Measurements from ENCODE around the gene CASZ1.

The CASZ1 gene

GRCh38 chr1:10796029-10796944 lies at the start of gene CASZ1:
TSS of gene CASZ1 (minus strand) at chr1:10796646. CDS start at chr1:10693889, 102,757 bp downstream.
- no peak for DNase-seq

GRCh38 chr1:10843697-10844096 lies 47.3 kb upstream of the CASZ1 start:
- DNase-seq: no peak

DNA sequence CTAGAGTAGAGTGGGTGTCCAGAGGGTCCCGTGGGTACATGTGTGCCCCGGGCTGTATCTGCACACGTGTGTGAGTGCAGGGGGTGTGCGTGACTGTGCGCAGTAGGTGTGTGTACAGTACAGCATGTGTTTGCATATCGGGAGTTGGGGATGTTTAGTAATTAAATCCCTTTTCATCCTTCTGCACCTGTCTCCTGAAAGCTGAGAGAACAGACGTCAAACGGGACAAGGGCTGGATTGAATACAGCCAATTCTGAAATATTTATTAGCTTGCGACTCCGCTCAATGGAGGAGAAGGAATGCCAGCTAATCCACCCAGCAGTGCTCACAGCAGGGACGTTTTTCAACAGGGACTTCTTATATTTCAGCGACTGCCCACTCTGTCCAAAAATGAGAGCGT lies 44.7 kb upstream of the CASZ1 start:
- DNase-seq: no peak

DNA sequence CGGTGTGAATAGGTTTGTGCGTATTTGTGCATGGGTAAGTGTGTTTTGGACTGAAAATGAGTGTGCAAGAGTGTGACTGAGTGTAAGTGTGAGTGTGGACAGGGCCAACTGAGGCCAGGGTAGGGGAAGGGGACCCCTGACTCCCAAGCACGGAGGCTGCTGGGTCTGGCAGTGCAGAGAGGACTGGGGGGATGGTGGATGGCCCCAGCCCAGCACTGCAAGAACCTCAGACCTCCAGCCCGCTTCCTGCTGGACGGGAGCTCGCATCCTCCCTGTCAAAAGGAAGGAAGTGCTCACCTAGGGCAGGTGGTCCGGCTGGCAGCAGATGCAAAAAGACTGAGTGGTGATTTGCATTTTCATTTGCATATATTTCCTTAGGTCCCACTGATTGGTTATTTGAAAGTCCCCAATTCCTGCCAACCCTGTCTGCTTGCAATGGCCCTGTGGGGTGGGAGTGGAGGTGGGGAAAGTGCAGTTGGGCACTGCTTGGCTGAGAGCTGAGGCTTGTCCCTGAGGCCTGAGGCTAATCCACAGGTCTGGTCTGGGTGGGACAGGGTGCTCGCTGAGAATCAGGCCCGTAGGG lies 42.8 kb upstream of the CASZ1 start:
- DNase-seq: no peak

- DNase-seq: no peak
These were observed 42.1 kb upstream of the CASZ1 start for GRCh38 chr1:10838541-10838940.

DNA sequence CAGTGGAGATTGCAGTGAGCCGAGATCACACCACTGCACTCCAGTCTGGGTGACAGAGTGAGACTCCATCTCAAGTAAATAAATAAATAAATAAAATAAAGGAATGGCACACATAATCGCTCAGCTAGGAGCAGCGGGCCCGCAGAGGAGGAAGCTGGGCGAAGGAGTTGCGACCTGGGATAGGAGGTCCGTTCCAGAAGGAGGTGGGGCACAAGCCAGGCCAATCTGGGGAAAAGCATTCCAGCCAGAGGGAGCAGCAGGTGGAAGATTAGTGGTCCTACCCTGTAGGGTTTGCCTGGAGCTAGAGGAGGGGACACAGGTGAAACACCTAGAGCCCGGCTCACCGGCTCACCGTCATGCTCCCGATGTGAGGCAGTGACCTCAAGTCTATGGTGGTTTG lies 40.3 kb upstream of the CASZ1 start:
- no peak for DNase-seq

DNA sequence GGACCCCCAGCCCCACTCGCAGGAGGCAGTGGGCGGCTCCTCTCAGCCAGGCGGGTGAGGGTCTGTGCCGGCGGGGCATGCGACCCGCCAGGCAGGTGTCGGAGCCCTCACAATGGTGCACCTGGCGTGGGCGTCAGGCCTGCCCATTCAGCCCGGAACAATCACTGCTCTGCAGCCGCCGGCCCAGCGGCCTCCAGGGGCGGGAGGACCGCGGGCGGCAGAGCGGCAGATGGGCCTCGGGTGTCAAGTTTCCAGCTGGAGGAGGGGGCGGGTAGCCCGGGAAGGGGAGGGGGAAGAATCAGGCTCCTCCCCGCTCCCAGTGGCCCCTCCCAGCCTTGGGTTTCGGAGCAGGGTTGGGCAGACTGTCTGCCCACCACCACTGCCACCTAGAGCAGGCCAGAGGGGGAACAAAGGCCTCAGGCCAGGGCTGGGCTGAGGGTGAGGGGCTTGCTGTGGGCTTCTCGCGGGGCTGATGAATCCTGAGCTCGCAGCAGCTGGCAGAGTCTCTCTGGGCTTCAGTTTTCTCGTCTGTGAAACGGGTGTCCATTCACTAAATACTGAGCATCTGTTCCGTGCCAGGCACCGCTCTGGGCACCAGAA lies 39.5 kb upstream of the CASZ1 start:
- no peak for DNase-seq

- DNase-seq: no peak
These were observed 39.0 kb upstream of the CASZ1 start for GRCh38 chr1:10835421-10835820.

GRCh38 chr1:10834770-10835412 lies 38.4 kb upstream of the CASZ1 start:
- no peak for DNase-seq

DNA sequence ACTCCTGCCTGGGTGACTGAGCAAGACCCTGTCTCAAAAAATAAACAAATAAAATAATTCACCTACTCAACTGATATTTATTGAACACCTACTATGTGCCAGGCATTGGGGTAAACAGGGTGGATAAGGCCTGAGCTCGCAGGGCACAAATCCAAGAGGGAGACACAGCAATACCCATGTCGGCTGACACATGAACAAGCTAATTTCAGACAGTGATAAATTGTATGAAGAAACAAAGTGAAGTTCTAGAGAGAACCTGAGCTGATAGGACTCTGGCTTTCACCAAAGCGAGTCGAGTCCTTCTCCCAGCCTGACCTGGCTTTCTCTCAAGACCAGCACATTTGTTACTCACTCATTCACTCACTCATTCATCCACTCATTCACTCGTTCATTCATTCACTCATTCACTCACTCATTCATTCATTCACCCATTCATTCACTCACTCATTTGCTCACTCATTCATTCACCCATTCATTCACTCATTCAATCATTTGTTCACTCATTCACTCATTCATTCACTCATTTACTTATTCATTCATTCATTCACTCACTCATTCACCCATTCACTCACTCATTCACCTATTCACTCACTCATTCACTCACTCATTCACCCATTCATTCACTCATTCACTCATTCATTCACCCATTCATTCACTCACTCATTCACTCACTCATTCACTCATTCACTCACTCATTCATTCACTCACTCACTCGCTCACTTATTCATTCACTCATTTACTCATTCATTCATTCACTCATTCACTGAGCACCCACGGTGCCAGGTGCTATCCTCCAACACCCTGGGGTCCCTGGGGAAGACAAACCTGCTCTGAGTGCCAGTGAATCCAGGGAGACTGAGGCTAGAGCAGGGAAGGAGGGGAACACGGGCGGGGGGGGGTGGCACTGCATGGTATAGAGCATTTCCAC lies 37.4 kb upstream of the CASZ1 start:
- DNase-seq: no peak

DNA sequence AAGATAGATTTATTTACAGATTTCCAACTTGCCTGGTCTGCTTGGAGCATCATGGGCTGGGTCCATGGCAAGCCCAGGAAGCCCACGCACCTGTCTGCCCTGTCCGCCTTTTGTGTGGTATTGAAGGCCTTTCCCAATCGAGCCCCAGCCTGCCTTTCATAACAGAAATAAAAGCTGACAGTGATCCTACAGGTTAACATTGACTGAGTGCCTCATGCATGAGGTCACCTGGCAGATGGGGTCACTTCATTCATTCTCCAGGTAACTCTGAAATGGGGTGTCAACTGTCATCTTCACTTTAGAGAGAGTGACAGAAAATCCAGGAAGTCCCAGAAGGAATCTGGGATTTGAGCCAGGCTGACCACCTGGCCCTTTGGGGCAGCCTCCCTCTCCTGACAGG lies 36.3 kb upstream of the CASZ1 start:
- DNase-seq: no peak

DNA sequence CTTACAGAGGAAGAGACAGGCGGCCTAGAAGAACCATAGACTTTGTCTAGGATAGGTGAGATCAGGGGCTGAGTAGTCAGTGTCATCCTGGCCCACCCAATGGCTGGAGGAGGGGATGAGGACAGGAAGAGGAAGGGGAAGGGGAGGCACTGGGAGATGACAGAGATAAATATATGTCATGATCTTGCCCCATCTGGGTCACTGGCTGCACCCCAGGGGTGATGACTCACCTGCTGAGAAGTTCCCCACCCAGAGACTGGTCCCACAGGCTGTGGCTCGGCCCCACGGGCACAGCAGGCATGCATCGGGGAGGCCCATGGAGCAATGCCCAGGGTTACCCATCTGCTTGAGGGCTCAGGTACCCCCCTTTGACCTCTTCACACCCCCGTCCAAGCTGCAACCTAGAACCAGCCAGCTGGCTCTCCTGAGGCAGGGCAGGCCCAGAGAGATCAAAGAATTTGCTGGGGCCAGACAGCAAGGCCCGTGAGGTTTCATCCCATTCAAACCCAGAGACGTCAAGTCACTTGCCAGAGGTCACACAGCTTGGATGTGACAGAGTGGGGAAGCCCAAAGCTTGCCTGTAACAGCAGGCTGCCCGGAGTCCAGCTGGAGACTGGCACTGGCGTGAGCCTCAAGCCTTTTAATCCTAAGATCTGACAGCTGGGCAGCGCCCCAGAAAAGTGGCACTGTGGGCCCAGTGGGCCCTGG lies 34.7 kb upstream of the CASZ1 start:
- no peak for DNase-seq

DNA sequence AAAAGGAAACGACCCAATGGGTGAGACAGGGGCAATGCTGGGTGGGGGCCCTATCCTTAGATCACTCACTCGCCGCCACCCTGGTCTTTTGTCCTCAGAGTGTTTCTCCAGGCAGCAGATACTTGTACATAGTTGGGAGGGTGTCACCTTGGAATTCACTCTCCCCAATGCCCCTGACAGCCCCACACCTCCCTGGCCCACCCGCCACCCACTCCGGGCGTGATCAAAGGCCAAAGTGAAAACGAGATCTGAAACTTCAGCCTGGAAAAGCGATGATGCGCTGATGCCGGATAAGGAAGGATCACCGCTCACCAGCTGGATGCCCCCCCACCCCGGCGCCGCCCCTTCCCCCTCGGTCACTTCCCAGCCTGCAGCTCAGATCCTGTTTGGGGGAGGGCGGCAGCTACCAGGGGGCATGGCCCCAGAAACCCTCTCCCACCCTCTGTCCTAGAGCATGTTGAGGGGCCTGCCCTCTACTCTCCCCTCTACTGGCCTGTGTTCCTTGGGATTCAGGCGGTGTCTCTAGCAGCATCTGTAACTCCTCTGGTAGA lies 33.6 kb upstream of the CASZ1 start:
- DNase-seq: no peak

- no peak for DNase-seq
These were observed 32.8 kb upstream of the CASZ1 start for GRCh38 chr1:10829067-10829818.

DNA sequence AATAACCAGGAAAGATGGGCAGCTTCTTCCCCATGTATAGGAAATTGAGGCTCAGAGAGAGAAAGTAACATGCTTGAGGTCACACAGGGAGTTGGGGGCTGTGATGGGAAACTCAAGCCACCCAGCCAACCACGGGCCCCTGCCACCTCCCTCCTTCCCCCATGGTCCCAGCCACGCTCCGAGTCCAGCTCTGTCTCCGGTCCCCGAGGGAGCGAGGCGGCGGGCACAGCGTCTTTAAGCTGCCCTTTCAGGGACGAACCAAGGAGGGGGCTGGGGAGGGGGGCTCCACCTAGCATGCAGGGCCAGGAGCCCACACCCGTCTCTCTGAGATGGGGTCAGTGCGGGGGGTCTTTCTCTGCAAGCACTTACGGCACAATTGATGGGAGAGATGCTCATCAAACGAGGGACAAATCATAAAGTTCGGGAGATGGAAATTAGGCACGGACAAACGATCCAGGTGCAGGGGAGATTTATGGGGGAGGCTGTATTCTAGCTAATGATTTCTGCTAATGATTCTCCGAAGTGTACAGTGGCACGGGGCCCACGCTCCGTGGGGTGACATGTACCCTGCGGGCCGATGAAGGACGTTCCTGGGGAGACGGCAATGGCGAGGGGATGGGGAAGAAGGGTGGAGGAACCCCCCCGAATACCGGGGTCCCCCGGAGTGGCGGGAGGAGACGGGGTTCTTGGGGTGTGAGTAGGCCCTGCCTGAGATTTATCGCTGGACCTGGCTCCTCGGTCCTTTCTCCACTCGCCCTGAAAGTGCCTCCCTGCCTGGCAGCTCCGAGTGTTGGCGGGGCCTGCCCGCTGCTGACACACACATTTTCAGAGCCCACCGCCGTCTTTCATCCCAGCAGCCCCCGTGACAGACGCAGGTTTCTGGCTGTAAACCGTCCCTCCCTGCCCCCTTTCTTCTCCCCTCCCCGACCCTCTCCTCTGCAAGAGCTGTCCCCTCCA lies 31.2 kb upstream of the CASZ1 start:
- DNase-seq: no peak

GRCh38 chr1:10825592-10825991 lies 29.1 kb upstream of the CASZ1 start:
- no peak for DNase-seq

DNA sequence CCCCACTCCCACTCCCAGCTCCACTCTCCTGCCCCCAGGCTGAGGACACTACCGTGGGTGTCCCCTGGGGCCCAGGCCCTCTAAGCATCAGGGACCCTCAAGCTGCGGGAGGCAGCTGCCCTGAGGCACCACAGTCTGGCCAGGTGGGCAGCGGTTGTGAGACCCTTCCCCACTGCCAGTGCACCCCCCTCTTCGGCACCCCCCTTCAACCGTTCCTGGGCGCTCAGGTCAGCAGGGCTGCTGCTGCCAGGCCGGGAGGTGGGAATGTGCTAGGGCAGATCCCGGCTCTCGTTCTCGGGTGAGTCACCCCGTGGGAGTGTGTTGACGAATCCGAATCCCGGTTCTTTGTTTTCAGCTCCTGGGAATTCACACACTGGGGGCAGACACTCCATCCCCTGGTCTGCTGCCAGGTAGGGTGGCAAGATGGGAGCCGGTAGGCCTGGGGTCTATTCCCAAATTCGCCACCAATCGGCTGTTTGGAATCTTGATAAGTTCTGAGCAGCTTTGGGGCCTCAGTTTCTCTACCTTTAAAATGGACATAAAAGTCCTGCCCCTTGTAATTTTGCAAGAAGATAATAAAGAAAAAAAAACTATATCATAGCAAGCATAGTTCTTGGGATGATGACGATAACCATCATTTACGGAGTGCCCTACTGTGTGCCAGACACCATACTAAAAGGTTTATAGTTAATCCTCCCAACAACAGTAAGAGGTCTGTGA lies 28.5 kb upstream of the CASZ1 start:
- DNase-seq: no peak

DNA sequence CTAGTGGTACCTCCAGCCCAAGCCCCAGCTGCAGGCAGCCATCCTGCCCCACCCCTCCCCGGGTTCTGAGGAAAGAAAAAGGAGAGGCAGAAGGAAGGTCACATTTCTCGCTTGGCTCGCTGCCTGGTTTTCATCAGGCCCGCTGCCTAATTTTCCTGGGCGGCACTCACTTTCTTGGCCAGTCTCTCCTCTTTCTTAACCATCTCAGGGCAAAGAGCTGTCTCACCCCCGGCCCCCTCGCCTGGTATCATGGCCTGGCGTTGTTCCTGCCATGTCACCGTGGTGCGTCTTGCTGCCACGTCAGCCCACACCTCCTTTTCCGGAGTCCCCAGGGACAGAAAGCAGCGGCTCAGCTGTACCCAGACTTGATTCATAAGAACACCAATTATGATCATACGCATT lies 26.6 kb upstream of the CASZ1 start:
- DNase-seq: no peak

- DNase-seq: no peak
These were observed 24.9 kb upstream of the CASZ1 start for GRCh38 chr1:10821388-10821787.

Measured in activated CD4-positive, alpha-beta T cell treated with anti-CD3 and anti-CD28 coated beads, Interleukin-2, amount 50 U/mL, for 1 hour (primary cell).